AG10803 (cell line): ENCODE measurements around the gene CPOX.

Source experiments
- DNase-seq: peaks from one replicate; pipeline ENCODE4 v3.0.0; 2010; ENCODE audit warnings: low read depth
- H3K4me3 ChIP-seq: 2 replicates; pipeline ENCODE4 v1.5.1; 2011; ENCODE audit warnings: mild to moderate bottlenecking, low read length, control low read depth
- TF ChIP-seq, protein P1 (sequence below): conservative IDR thresholded peaks from 2 replicates; pipeline ENCODE4 v1.5.1; 2011; ENCODE audit warnings: mild to moderate bottlenecking, low read length, control low read depth, inconsistent platforms

Gene CPOX

DNA sequence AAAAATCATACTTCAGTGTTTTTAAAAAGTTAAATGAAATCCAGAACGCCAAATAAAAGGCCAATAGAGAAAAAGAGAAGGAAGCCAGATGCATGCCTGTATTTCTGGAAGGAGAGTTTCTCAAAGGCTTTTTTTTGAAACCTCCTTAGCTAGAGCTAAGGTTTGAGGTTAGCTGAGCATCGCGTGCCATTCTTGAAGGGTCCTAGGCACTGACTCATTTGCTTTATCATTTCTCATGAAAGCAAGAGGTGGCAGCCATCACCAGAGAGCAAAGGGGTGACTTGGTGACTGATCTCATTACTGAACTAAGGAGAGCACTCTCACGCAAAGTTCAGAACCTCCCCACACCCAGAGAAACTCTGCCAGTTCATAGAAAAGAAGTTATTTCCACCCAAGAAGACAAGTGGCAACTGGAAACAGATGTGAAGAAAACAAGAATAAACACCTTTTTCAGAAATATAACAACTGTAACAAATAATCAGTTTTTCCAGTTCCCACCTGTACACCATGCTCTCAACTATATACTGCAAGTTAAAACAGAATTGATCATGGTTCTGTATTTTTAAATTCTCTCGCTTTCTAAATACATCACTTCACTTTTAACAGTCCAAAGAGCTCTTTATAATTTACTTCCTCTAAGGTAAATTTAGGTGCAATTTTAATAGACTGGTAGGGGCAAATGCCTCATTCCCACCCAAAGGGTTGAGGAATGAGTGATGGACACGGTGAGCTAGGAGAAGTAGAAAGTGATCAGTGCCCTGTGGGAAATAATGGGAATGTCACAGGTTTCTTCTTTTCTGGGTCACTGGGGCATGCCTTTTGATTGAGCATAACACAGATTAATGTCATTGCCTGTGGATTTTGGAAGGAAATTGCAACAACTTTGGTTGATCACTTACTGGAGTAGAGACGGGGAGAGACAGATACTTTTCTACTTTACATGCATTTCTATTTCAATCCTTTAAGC, 37.0 kb downstream of the CPOX start:
- H3K4me3 ChIP-seq: no peak overlapping the region
- DNase-seq: no peak
- TF ChIP-seq, protein P1, sequence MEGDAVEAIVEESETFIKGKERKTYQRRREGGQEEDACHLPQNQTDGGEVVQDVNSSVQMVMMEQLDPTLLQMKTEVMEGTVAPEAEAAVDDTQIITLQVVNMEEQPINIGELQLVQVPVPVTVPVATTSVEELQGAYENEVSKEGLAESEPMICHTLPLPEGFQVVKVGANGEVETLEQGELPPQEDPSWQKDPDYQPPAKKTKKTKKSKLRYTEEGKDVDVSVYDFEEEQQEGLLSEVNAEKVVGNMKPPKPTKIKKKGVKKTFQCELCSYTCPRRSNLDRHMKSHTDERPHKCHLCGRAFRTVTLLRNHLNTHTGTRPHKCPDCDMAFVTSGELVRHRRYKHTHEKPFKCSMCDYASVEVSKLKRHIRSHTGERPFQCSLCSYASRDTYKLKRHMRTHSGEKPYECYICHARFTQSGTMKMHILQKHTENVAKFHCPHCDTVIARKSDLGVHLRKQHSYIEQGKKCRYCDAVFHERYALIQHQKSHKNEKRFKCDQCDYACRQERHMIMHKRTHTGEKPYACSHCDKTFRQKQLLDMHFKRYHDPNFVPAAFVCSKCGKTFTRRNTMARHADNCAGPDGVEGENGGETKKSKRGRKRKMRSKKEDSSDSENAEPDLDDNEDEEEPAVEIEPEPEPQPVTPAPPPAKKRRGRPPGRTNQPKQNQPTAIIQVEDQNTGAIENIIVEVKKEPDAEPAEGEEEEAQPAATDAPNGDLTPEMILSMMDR: no peak

DNA sequence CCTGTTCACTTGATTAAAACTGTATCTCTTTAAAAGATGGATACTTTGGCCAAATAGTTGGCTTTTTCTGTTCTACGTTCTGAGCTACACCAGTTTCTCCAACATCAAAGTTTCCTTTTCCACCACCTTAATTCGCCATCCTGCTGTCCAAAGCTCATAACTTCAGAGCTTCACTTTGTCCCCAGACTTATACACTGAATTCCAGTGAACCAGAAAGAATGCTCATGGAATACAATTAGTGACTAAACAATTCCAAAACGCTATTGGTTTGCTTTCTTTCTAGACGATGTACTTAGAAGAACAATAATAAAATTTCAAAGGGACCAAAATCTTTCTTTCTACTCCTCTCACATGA, 38.4 kb downstream of the CPOX start:
- no peak for DNase-seq
- TF ChIP-seq, protein P1: no peak
- no peak overlapping the region for H3K4me3 ChIP-seq

DNA sequence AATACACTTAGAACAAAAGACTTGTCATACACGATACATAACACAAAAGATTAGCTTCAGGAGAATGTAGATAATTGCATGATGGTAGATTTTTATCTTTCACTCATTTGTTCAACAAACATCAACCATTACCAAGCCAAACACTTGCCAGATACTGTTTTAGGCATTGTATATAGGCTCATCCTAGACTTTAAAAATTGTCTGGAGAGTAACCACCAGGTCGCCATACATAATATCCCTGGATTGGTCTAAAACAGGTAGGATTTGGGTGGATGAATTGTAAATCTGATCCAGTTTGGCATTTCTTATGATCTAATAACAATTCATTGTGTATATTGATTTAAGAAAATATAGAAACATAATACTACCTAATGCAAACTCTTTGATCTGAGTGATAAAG, 38.8 kb downstream of the CPOX start:
- H3K4me3 ChIP-seq: no peak overlapping the region
- TF ChIP-seq, protein P1: no peak
- DNase-seq: no peak

DNA sequence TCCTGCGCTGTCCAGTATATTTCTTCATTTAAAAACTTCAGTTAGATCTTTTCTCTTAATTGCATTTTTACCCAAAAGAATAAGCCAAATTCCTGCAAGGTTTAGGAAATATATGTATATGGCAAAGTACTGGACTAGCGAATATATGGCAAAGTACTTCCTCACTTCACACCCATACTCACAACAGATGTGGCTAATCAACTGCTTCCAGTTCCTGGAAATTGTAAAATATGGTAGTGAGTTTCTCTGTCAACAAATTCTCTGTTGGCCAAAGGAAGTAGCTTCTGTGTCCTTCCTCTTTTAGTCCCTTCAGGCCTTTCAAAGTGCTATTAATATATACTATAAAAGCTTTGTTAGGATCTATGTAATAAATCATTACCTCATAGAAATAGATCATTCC, 39.7 kb downstream of the CPOX start:
- TF ChIP-seq, protein P1: no peak
- no peak overlapping the region for H3K4me3 ChIP-seq
- DNase-seq: no peak

DNA sequence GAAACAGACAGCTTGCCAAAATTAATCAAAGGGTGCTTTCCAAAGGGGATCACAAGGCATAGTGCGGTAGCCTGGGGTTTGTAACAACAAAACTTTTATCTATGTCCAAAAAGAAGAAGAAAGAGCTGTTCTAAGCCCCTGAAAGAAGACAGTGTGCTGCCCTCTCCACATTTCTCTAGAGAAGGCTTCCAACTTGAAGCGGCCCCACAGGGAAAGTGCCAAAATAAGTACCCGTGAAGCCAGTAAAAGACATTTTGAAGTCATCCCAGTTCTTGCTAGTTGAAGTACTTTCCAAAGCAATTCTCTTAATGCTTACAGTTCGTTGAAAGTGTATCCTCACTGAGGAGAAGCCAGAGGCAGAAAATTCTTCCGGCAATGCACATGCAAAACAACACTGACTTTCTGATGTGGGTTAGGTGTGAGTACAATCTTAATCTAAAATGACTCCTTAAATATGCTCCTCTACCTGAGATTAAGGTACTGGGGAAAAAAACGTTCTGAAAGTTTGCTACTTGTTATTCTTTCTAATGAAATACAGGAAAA, 40.3 kb downstream of the CPOX start:
- TF ChIP-seq, protein P1: no peak
- DNase-seq: no peak
- H3K4me3 ChIP-seq: no peak overlapping the region

DNA sequence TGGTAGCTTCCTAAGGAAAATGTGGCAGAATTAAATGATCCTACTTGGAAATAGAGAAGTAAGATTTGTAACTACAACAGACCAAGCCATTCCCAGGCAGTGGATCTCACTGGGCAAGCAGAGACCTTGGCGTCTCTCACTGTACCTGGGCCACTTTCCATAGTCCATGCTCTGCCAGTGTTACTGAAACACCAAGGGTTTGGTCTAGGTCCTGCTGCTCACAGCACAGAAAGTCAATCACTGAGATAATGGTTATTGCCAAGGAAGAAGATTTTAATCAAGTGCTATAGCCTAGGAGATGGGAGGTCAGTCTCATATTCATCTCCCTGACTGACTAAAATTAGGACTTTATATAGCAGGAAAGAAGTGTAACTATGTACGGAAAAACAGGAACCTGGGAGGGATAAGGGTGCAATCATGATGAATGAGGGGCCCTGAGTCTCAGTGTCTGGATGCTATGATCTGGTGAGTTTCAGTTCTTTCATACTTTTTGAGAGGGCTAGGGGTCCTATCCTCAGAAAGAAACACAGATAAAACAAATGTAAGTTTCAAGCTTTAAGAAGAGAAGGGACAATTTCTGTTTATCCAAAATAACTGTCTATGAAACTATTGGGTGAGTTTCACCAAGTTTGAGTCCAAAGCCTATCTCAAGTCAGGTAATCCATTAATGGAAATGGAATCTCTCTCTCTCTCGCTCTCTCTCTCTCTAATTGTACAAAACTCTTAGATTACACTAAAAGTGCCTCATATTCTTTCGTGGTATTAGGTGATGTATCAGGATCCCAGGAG, 41.0 kb downstream of the CPOX start:
- DNase-seq: no peak
- TF ChIP-seq, protein P1: no peak
- no peak overlapping the region for H3K4me3 ChIP-seq
